GM12878 (cell line): Measurements from ENCODE around the gene C11orf91. TPM values are rescaled to one million over a fixed set of nuclear protein-coding genes. Genes with fewer than 3 reads are reported as not detected.

Source experiments
- ATAC-seq: fragments of 200-7000 bp; cut with Tn5 transposase; 3 replicates; pipeline ENCODE4 v1.9.1; 2020; ENCODE audit warnings: mild to moderate bottlenecking, moderate library complexity
- BruUV-seq: library from RNA; stranded (reverse); fragments of 400-500 nt; replicated peaks from 2 replicates; lab custom pipeline; 2021; lab: Mats Ljungman, UMichigan
- CTCF ChIA-PET: fragments of 300-600 bp; sonication (Branson Sonifier 250); formaldehyde crosslinking; extraction: SDS; loops from one replicate; lab custom pipeline; 2021; ENCODE audit warnings: inconsistent platforms; lab: Yijun Ruan, JAX
- POLR2A ChIA-PET: fragments of 350-600 bp; formaldehyde crosslinking; extraction: SDS; loops from one replicate; lab custom pipeline; 2021; ENCODE audit warnings: inconsistent platforms; lab: Charles Lee
- RAD21 ChIA-PET: fragments of 300-600 bp; sonication (Branson Sonifier 250); formaldehyde crosslinking; loops from one replicate; lab custom pipeline; 2023; ENCODE audit warnings: antibody characterized with exemption; ENCODE audit not compliant: unreplicated experiment; lab: Charles Lee
- SMC1A ChIA-PET: fragments of 300-600 bp; sonication (Branson Sonifier 250); formaldehyde crosslinking; loops from one replicate; lab custom pipeline; 2023; ENCODE audit not compliant: unreplicated experiment, uncharacterized antibody; lab: Charles Lee
- DNase-seq: peaks from one replicate; pipeline ENCODE4 v3.0.0-alpha.2; 2011; ENCODE audit warnings: low read depth, low spot score
- FAIRE-seq: peaks from 3 replicates; lab custom pipeline; 2011; peaks lifted over from hg19 to GRCh38; lab: Jason Lieb, UNC
- H2AFZ ChIP-seq: 2 replicates; pipeline ENCODE4 v1.6.0; 2011; ENCODE audit warnings: low read depth, low read length, control low read depth; ENCODE audit not compliant: control insufficient read depth
- H3K27ac ChIP-seq: 2 replicates; pipeline ENCODE4 v1.5.1; 2011; ENCODE audit warnings: control low read depth; ENCODE audit not compliant: control insufficient read depth, insufficient read depth
- H3K27me3 ChIP-seq, 2 experiments: replicated peaks in 1 of 2; 2 replicates each; pipeline versions ENCODE4 v1.6.0 to v1.6.1; 2011; ENCODE audit warnings: low read length in 1 of 2; ENCODE audit not compliant: control insufficient read depth in 2 of 2, insufficient read depth in 2 of 2
- H3K36me3 ChIP-seq, 2 experiments: 2 replicates each; pipeline ENCODE4 v1.5.1; 2011; ENCODE audit warnings: low read length in 1 of 2; ENCODE audit not compliant: control insufficient read depth in 2 of 2, insufficient read depth in 2 of 2
- H3K4me1 ChIP-seq: 2 replicates; pipeline ENCODE4 v1.6.1; 2011; ENCODE audit warnings: mild to moderate bottlenecking, low read length, moderate library complexity, mixed read lengths; ENCODE audit not compliant: control insufficient read depth, insufficient read depth
- H3K4me2 ChIP-seq: 2 replicates; pipeline ENCODE4 v1.6.0; 2011; ENCODE audit warnings: control low read depth; ENCODE audit not compliant: control insufficient read depth, insufficient read depth
- H3K4me3 ChIP-seq: fragments of 200-600 bp; sonication (generic); 2 replicates; pipeline ENCODE4 v1.5.1; 2016
- H3K79me2 ChIP-seq: 2 replicates; pipeline ENCODE4 v1.6.0; 2011; ENCODE audit warnings: low read length; ENCODE audit not compliant: control insufficient read depth, insufficient read depth
- H3K9ac ChIP-seq: 2 replicates; pipeline ENCODE4 v1.8.0; 2011; ENCODE audit warnings: low read length, control low read depth, mixed read lengths; ENCODE audit not compliant: control insufficient read depth, insufficient read depth
- H3K9me3 ChIP-seq: replicated peaks from 3 replicates; pipeline ENCODE4 v1.5.1; 2011; ENCODE audit warnings: mild to moderate bottlenecking, low read length; ENCODE audit not compliant: control insufficient read depth, insufficient read depth
- H4K20me1 ChIP-seq: 2 replicates; pipeline ENCODE4 v1.6.0; 2011; ENCODE audit not compliant: control insufficient read depth, insufficient read depth
- ATF7 ChIP-seq: fragments of 450-650 bp; IDR thresholded peaks from 2 replicates; pipeline ENCODE4 v1.6.1; 2016; ENCODE audit warnings: low read depth, mild to moderate bottlenecking
- CTCF ChIP-seq, 3 experiments: IDR thresholded peaks in 2 of 3; conservative IDR thresholded peaks in 1 of 3; 2 replicates each; pipeline ENCODE4 v1.5.1; 2011; ENCODE audit warnings: low read depth in 3 of 3, low read length in 3 of 3, mild to moderate bottlenecking in 3 of 3, control low read depth in 2 of 3, moderate library complexity in 2 of 3, inconsistent platforms in 1 of 3, mixed read lengths in 1 of 3; ENCODE audit not compliant: control insufficient read depth in 2 of 3, insufficient read depth in 1 of 3; ENCODE audit errors: extremely low read depth in 1 of 3
- EED ChIP-seq: sonication (generic); IDR thresholded peaks from 2 replicates; pipeline ENCODE4 v1.6.1; 2016; ENCODE audit warnings: antibody characterized with exemption, low read depth
- MEF2A ChIP-seq: IDR thresholded peaks from 2 replicates; pipeline ENCODE4 v1.6.1; 2011; ENCODE audit warnings: low read depth, mild to moderate bottlenecking, low read length, moderate library complexity; ENCODE audit not compliant: insufficient read depth
- PAX5 ChIP-seq: IDR thresholded peaks from 2 replicates; pipeline ENCODE4 v1.6.1; 2011; ENCODE audit warnings: low read depth, low read length, borderline replicate concordance
- POU2F2 ChIP-seq: IDR thresholded peaks from 3 replicates; pipeline ENCODE4 v1.6.1; 2011; ENCODE audit warnings: low read depth, mild to moderate bottlenecking, low read length, borderline replicate concordance
- RAD21 ChIP-seq: IDR thresholded peaks from 2 replicates; pipeline ENCODE4 v1.6.1; 2011; ENCODE audit warnings: mild to moderate bottlenecking, low read depth, low read length, moderate library complexity; ENCODE audit not compliant: insufficient read depth
- REST ChIP-seq: IDR thresholded peaks from 2 replicates; pipeline ENCODE4 v1.6.1; 2012; ENCODE audit warnings: mild to moderate bottlenecking, low read depth, low read length
- SMC3 ChIP-seq: IDR thresholded peaks from 2 replicates; pipeline ENCODE4 v1.6.1; 2011; ENCODE audit warnings: low read length, improper control_type of control experiment, borderline replicate concordance
- ZBED1 ChIP-seq: IDR thresholded peaks from 2 replicates; pipeline ENCODE4 v1.6.1; 2016; ENCODE audit warnings: borderline replicate concordance
- WGBS: methylation state at CpG from one replicate; pipeline ENCODE4 v1.1.6; 2016; ENCODE audit warnings: low lambda C conversion rate; ENCODE audit not compliant: insufficient replicate concordance, insufficient coverage; ENCODE audit errors: missing lambda C conversion rate; 5-methylcytosine and 5-hydroxymethylcytosine counted together
- in situ Hi-C: fragments of 300-500 bp; cut with MboI; formaldehyde crosslinking; loops from 9 replicates; pipeline ENCODE4 v1.14.3; 2018; ENCODE audit warnings: mixed read lengths
- intact Hi-C: fragments of 100-400 bp; cut with micrococcal nuclease; formaldehyde crosslinking; loops from one replicate; pipeline ENCODE4 v1.14.2; 2022; ENCODE audit not compliant: unreplicated experiment
- polyA plus RNA-seq, 11 experiments: library from polyadenylated mRNA; depleted of rRNA in 4 of 11; unstranded in 6 of 11; stranded (reverse) in 5 of 11; fragments of >200 nt; fragmentation: Nextera tagmentation in 4 of 11; fragmentation: Illumina TruSeq in 1 of 11; extraction: Ambion mirVana in 4 of 11; extraction: Trizol in 1 of 11; gene quantifications; 1 replicate in 1 of 11; 2 replicates in 10 of 11; pipeline versions ENCODE4 v1.2.1 to v1.2.3, GENCODE V29; 2011 to 2016; ENCODE audit warnings: inconsistent platforms in 2 of 11, missing spikeins in 2 of 11, low read depth in 1 of 11
- total RNA-seq, 4 experiments: library from RNA; depleted of rRNA in 3 of 4; stranded (reverse); fragments of >200 nt in 3 of 4; fragmentation: Illumina TruSeq in 1 of 4; extraction: Trizol in 1 of 4; gene quantifications; 2 replicates each; pipeline versions ENCODE4 v1.2.1 to v1.2.3, GENCODE V29; 2013 to 2021
- TF ChIP-seq, protein P1 (sequence below): fragments of 450-650 bp; IDR thresholded peaks from 2 replicates; pipeline ENCODE4 v1.6.1; 2017; ENCODE audit warnings: mild to moderate bottlenecking, moderate library complexity

C11orf91 gene
- total and polyA plus RNA-seq, 10 of the 15 experiments (the other 5 are each of a cell fraction or from before 2014, with no cell fraction given) = not detected

DNA sequence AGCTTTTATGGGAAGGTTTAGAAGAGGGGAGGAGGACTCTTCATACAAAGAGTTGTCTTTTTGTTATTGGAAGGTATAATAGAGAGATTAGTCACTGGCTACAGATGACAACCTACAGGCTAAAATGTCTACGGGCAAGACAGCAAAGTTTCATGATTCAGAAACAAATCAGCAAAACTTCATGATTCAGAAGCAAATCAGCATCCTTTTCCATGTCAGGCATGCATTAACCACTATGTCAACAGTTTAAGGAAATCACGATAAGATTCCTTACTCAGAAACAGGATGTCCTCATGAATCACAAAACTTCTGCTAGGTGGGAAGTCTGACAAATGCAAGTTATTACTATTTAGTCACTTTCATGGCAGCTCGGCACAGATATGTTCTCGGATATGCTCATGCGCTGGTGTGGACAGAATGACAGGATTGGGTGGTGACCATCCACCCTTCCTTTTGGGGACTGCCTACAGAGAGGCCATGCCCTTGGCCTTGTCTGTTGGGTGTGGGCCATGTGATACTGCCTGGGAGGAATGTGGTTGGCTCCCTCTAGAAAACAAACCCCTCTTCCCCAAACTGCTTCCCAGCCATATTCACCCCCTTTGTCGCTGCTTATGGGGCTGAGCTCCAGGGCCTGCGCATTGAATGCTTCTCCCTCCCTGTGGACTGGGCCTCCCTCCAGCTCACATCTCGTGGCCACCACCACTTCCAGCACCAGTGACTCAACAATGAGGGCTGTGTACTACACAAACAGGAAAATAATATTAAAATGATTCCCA lies 10.1 kb downstream of the C11orf91 start:
- H3K4me3 ChIP-seq = no peak overlapping the region
- ChIA-PET SMC1A (interaction anchor here (1.0 to 6.2 kb wide), 4 partner anchors 17 to 165 kb away, joined by 3 to 30 read pairs (median 5); no protein-coding TSS in a partner anchor), RAD21 (interaction anchor here (0.9 to 2.1 kb wide), 2 partner anchors 52 kb away, joined by 3 to 14 read pairs; no protein-coding TSS in a partner anchor), CTCF (interaction anchor here (0.6 to 6.5 kb wide), 4 partner anchors 52 to 427 kb away, joined by 3 to 45 read pairs (median 22); no protein-coding TSS in a partner anchor), POLR2A (no interaction called here)
- TF ChIP-seq ATF7 = no peak
- TF ChIP-seq, protein P1, sequence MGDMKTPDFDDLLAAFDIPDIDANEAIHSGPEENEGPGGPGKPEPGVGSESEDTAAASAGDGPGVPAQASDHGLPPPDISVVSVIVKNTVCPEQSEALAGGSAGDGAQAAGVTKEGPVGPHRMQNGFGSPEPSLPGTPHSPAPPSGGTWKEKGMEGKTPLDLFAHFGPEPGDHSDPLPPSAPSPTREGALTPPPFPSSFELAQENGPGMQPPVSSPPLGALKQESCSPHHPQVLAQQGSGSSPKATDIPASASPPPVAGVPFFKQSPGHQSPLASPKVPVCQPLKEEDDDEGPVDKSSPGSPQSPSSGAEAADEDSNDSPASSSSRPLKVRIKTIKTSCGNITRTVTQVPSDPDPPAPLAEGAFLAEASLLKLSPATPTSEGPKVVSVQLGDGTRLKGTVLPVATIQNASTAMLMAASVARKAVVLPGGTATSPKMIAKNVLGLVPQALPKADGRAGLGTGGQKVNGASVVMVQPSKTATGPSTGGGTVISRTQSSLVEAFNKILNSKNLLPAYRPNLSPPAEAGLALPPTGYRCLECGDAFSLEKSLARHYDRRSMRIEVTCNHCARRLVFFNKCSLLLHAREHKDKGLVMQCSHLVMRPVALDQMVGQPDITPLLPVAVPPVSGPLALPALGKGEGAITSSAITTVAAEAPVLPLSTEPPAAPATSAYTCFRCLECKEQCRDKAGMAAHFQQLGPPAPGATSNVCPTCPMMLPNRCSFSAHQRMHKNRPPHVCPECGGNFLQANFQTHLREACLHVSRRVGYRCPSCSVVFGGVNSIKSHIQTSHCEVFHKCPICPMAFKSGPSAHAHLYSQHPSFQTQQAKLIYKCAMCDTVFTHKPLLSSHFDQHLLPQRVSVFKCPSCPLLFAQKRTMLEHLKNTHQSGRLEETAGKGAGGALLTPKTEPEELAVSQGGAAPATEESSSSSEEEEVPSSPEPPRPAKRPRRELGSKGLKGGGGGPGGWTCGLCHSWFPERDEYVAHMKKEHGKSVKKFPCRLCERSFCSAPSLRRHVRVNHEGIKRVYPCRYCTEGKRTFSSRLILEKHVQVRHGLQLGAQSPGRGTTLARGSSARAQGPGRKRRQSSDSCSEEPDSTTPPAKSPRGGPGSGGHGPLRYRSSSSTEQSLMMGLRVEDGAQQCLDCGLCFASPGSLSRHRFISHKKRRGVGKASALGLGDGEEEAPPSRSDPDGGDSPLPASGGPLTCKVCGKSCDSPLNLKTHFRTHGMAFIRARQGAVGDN = no peak
- TF ChIP-seq MEF2A = no peak
- no peak for TF ChIP-seq SMC3
- no peak for TF ChIP-seq ZBED1
- no peak for TF ChIP-seq EED
- no peak for TF ChIP-seq POU2F2
- no peak for TF ChIP-seq PAX5
- TF ChIP-seq CTCF (IDR thresholded peaks at IDR 0.05 in 2 of 3, conservative IDR thresholded peaks at IDR 0.05 in 1 of 3; ENCODE audit: control insufficient read depth in 2 of 3, extremely low read depth in 1 of 3, insufficient read depth in 1 of 3, low read depth in 3 of 3, low read length in 3 of 3) = no peak
- TF ChIP-seq REST = no peak
- TF ChIP-seq RAD21 = no peak
- no peak overlapping the region for H3K27ac ChIP-seq
- H3K4me2 ChIP-seq = no peak overlapping the region
- no peak overlapping the region for H3K9ac ChIP-seq
- 60% methylated on average over 8 of the region's 8 CpGs for WGBS
- no peaks in the 10 kb centered on the region for H3K27me3 ChIP-seq
- no peaks in the 10 kb centered on the region for H3K79me2 ChIP-seq
- ATAC-seq (no peak), DNase-seq (no peak), FAIRE-seq (no peak)
- H4K20me1 ChIP-seq = no peaks in the 10 kb centered on the region
- intact Hi-C loops (no loop called here), in situ Hi-C loops (no loop called here)
- no peaks in the 10 kb centered on the region for H3K36me3 ChIP-seq
- H2AFZ ChIP-seq = no peak overlapping the region
- BruUV-seq = no TSS peak
- peaks cover 12% of the 10 kb centered on the region for H3K4me1 ChIP-seq
- peaks cover 5% of the 10 kb centered on the region; the same call in 2 of the 3 replicates for H3K9me3 ChIP-seq
